IPS DF 19.7 (cell line): ENCODE measurements around the gene SYVN1.
"Not testable (repeated sequence)": the region's sequence is repeated elsewhere in the genome, so short reads cannot be mapped to it uniquely, and the experiment has no call there.

Experiments
- DNase-seq: peaks from one replicate; pipeline ENCODE4 v3.0.0-alpha.2; 2013; ENCODE audit warnings: low read depth, low spot score

The SYVN1 gene

GRCh38 chr11:65151331-65151899, 17.1 kb upstream of the SYVN1 start:
- no peak for DNase-seq

- DNase-seq = no peak
These were observed 16.4 kb upstream of the SYVN1 start for GRCh38 chr11:65150509-65151299.

- DNase-seq = not testable (repeated sequence)
These were observed 15.8 kb upstream of the SYVN1 start for GRCh38 chr11:65150131-65150508.

DNA sequence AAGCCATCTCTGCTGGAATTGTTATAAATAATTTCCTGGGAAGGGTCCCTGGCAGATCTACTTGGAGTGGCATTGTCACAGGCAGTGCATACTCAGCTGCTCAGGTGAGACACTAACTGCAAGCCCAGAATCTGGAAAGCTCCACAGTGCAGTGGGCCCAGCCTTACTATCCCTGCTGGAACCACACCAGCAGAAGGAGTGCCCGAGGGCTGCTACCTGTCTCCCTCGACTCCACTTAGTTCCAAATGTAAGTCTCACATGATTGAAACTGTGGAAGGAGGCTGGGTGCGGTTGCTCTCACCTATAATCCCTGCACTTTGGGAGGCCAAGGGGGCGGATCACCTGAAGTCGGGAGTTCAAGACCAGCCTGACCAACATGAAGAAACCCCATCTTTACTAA, 14.3 kb upstream of the SYVN1 start:
- no peak for DNase-seq

- DNase-seq = no peak
These were observed 13.2 kb upstream of the SYVN1 start for GRCh38 chr11:65147352-65148075.

DNA sequence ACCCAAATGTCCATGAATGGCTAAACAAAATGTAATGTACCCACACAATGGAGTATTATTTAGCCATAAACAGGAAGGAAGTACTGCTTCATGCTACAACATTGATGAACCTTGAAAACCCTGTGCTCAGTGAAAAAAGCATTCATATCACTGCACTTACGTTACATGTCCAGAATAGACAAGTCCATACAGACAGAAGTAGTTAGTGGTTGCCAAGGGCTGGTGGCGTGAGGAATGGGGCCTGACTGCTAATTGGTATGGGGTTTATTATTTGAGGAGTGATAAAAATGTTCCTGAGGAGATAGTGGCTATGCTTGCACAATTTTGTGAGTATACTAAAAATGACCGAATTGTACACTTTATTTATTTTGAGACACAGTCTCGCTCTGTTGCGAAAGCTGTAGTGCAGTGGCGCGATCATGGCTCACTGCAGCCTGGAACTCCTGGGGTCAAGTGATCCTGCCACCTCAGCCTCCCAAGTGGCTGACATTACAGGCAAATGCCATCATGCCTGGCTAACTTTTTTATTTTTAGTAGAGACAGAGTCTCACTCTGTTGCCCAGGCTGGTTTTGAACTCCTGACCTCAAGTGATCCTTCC, 7.7 kb upstream of the SYVN1 start:
- DNase-seq = no peak

DNA sequence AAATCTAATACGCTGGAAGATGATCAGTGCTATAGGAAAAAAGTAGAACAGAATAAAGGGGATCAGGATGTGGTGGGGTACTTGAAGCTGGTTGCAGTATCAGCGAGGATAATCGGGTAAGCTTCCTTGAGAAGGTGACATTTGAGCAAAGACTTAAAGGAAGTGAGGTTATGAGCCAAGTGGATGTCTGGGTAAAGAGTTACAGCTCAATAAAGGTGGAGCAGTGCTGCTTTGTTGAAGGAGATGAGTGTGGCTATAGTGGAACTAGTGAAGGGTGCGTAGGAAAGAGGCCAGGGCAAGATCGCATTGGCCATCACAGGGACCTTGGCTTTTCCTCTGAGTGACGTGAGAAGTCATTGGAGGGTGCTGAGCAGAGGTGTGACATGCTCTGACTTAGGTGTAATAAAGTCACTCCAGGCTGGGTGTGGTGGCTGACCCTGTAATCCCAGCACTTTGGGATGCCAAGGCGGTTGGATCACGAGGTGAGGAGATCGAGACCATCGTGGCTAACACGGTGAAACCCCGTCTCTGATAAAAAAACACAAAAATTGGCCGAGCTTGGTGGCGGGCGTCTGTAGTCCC, 2.3 kb upstream of the SYVN1 start:
- DNase-seq = no peak

- no peak for DNase-seq
These were observed 1.4 kb upstream of the SYVN1 start for GRCh38 chr11:65135633-65136145.

GRCh38 chr11:65134952-65135632, 773 bp upstream of the SYVN1 start:
- peak; percentile 95 for DNase-seq

GRCh38 chr11:65133724-65134123, 595 bp downstream of the SYVN1 start:
- no peak for DNase-seq

DNA sequence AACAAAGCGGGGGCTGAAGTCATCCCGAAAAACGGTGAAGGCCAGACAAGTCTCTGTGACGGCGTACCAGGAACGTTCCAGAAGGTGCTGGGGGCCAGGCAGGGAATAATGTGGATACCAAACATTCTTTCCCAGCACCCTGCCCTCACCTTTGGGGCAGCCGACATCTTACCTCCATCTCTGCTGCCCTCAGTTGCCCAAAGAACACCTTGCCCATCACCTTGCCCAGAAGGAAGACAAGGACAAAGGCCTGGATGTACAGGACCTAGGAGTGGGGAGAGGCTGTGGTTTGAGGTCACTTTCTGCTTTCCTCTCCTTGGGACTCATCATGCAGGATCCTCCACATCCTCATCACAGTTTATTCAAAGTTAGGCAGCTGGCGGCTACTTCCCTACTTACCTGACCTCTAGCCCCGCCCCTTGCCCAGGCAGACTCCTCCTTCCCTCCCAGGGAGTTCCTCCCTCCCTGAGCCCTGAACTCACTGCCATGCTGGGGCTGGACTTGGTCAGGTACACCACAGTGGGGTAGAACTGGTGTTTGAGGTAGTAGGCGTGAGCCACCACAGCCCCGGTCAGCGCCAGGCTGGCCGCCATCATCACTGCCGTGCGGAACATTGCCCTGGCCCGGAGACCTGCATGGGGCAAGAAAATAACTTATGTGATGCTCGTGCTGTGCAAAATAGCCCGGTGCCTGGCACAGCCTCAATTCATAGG, 1.2 kb downstream of the SYVN1 start:
- no peak for DNase-seq

DNA sequence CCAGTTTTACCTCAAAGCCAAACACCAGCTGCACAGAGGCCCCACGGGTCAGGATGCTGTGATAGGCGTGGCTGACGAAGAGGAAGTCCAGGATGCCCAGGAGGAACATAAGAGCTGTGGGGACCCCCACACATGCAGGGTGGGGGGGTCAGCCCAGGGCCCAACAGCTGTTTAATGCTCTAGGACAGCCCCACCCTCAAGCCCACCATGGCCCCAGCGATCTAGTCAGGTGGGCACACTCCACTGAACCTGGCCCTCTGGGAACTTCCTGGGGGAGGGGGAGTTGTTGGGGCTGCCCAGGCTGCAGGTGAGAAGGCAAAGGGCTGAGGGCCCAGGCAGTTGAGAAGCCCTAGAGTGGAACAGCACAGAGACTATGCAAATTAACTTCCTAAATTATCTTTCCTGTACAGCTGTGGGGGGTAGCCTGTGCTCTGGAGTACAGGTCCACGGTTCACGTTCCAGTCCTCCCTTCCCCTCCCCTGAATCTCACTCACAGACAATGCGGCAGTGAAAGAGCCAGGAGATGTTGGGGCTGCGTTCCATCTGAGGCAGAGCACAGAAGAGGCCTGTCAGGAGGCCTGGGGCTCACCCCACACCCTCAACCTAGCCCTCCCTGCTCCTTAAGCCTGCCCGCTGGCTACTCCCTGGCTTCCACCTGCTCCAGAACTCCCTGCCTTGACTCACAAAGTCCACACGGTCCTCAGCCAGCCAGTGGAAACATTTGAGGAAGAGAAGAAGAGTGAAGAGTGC, 1.9 kb downstream of the SYVN1 start:
- DNase-seq = no peak

GRCh38 chr11:65131895-65132237, 2.5 kb downstream of the SYVN1 start:
- no peak for DNase-seq

GRCh38 chr11:65131417-65131776, 2.9 kb downstream of the SYVN1 start:
- no peak for DNase-seq

GRCh38 chr11:65130631-65131416, 3.5 kb downstream of the SYVN1 start:
- no peak for DNase-seq

- no peak for DNase-seq
These were observed 4.5 kb downstream of the SYVN1 start for GRCh38 chr11:65129649-65130441.

DNA sequence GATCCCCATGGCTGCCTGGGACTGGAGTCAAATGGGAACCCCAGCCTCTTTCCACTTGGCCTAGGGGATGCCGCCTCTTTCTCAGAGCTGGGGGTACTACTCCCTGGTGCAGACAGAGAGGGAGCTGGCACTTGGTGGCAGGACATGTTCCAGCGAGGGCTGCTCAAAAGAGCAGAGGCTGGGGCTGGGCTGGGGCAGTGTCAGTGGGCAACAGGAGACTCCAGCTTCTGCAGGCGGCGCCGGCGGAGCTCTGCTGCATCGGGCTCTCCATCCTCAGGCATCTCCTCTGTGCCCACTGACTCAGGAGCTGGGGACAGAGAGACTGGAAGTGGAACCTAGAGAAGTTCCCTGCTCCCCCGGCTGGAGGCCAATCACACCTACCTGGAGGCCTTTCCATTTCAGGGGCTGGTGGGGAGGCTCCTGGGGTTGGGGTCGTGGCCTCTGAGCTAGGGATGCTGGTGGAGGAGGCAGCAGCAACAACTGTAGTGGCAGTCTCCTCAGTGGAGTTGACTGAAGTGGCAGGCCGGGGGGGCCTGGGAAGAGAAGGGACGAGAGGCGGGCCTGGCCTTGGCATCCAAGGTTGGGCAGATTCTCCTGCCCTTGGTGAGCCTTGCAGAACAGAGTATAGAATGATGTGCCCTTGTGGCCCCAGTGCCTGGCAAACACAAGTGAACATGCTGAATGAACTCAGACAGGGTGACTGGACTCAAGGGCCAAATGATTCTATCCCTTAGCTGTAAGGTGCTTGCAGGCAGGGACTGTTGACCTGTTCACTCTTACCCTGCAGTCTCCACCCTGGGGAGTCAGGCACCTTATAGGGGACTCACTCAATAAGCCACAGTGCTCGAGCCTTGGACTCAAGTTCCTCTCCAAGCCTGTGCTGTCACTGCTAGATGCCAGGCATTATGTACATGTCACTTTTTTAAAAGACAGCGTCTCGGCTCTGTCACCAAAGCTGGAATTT, 5.9 kb downstream of the SYVN1 start:
- DNase-seq = no peak
